ENCODE measurements around the gene RAB11FIP4. TPM values are rescaled to one million over a fixed set of nuclear protein-coding genes. Genes with fewer than 3 reads are reported as not detected.

The RAB11FIP4 gene
- total and polyA plus RNA-seq, 2 donors (not counting 1 experiment from before 2014, with no cell fraction given): 0.16 to 0.66 TPM

- Histone ChIP-seq H3K9me3 (ENCODE audit: control insufficient read depth, insufficient read depth, low read depth, low read length) (no peaks in the 10 kb centered on the region), H3K79me2 (ENCODE audit: control insufficient read depth, insufficient read depth, low read length) (no peaks in the 10 kb centered on the region), H3K36me3 (ENCODE audit: control insufficient read depth, insufficient read depth, low read length) (no peaks in the 10 kb centered on the region), H3K9ac (ENCODE audit: insufficient read depth, low read length) (no peak overlapping the region), H4K20me1 (ENCODE audit: control insufficient read depth, extremely low read depth, insufficient read depth, low read length) (no peaks in the 10 kb centered on the region), H2AFZ (ENCODE audit: low read length) (no peak overlapping the region), H3K4me2 (ENCODE audit: extremely low read depth, insufficient read depth, low read length) (no peak overlapping the region), H3K27me3 (ENCODE audit: control insufficient read depth, insufficient read depth, low read length) (peaks cover 52% of the 10 kb centered on the region), H3K4me3 (replicated peaks in 1 of 4; ENCODE audit: control extremely low read depth in 1 of 4, insufficient read depth in 1 of 4, low read depth in 3 of 4, low read length in 4 of 4) (no peak overlapping the region), H3K27ac (ENCODE audit: insufficient read depth, low read length) (no peak overlapping the region), H3K4me1 (ENCODE audit: control insufficient read depth, extremely low read depth, insufficient read depth, low read length) (peaks cover 4% of the 10 kb centered on the region)
- TF ChIP-seq, protein P1, sequence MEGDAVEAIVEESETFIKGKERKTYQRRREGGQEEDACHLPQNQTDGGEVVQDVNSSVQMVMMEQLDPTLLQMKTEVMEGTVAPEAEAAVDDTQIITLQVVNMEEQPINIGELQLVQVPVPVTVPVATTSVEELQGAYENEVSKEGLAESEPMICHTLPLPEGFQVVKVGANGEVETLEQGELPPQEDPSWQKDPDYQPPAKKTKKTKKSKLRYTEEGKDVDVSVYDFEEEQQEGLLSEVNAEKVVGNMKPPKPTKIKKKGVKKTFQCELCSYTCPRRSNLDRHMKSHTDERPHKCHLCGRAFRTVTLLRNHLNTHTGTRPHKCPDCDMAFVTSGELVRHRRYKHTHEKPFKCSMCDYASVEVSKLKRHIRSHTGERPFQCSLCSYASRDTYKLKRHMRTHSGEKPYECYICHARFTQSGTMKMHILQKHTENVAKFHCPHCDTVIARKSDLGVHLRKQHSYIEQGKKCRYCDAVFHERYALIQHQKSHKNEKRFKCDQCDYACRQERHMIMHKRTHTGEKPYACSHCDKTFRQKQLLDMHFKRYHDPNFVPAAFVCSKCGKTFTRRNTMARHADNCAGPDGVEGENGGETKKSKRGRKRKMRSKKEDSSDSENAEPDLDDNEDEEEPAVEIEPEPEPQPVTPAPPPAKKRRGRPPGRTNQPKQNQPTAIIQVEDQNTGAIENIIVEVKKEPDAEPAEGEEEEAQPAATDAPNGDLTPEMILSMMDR (conservative IDR thresholded peaks at IDR 0.05 in 1 of 2, IDR thresholded peaks at IDR 0.05 in 1 of 2; ENCODE audit: low read depth in 1 of 2, low read length in 2 of 2): no peak
- TF ChIP-seq EZH2 (IDR thresholded peaks at IDR 0.05; ENCODE audit: low read length, missing control alignments): no peak
- DNase-seq (ENCODE audit: low read depth in 2 of 2): no peak
Observed at GRCh38 chr17:31486351-31487062, 95.0 kb downstream of the RAB11FIP4 start.

GRCh38 chr17:31487063-31487647, 95.7 kb downstream of the RAB11FIP4 start:
- Histone ChIP-seq H3K79me2 (ENCODE audit: control insufficient read depth, insufficient read depth, low read length) (no peaks in the 10 kb centered on the region), H3K4me3 (replicated peaks in 1 of 4; ENCODE audit: control extremely low read depth in 1 of 4, insufficient read depth in 1 of 4, low read depth in 3 of 4, low read length in 4 of 4) (peak overlapping the region in 1 of 4 experiments; percentile 45), H3K9me3 (ENCODE audit: control insufficient read depth, insufficient read depth, low read depth, low read length) (no peaks in the 10 kb centered on the region), H3K27ac (ENCODE audit: insufficient read depth, low read length) (no peak overlapping the region), H3K27me3 (ENCODE audit: control insufficient read depth, insufficient read depth, low read length) (peaks cover 52% of the 10 kb centered on the region), H3K4me1 (ENCODE audit: control insufficient read depth, extremely low read depth, insufficient read depth, low read length) (peaks cover 4% of the 10 kb centered on the region), H3K9ac (ENCODE audit: insufficient read depth, low read length) (no peak overlapping the region), H2AFZ (ENCODE audit: low read length) (no peak overlapping the region), H3K36me3 (ENCODE audit: control insufficient read depth, insufficient read depth, low read length) (no peaks in the 10 kb centered on the region), H4K20me1 (ENCODE audit: control insufficient read depth, extremely low read depth, insufficient read depth, low read length) (no peaks in the 10 kb centered on the region), H3K4me2 (ENCODE audit: extremely low read depth, insufficient read depth, low read length) (no peak overlapping the region)
- no peak for TF ChIP-seq EZH2 (IDR thresholded peaks at IDR 0.05; ENCODE audit: low read length, missing control alignments)
- TF ChIP-seq, protein P1 (conservative IDR thresholded peaks at IDR 0.05 in 1 of 2, IDR thresholded peaks at IDR 0.05 in 1 of 2; ENCODE audit: low read depth in 1 of 2, low read length in 2 of 2): no peak
- DNase-seq (ENCODE audit: low read depth in 2 of 2): no peak

DNA sequence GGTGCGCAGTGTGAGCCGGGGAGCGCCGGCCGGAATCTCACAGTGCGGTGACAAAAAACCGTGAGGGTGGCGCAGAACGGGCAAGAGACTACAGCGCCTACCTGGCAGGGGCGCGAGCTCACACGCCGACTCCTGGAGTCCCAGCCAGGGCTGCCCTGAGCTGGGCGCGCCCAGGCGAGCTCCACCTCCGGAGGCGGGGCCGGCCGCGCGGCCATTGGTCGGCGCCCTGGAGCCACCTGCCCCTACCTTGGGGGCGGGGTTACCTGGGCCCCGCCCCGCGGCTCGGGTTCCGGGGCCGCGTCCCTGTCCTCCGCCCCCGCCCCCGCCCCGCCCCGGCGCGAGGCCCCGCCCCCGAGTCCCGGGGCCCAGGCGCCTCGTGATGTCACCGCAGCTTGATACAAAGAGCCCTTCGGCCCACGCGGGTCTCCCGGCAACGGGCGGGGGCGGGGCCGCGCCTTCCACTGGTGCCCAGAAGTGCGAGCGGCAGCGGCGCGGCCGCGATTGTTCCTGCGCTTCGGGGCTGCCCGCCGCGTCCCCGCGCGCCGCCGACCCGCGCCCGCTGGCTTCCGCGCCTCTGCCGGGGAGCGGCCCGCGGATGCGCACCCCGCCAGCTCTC, 96.3 kb downstream of the RAB11FIP4 start:
- H3K4me1 ChIP-seq (ENCODE audit: control insufficient read depth, extremely low read depth, insufficient read depth, low read length): peaks cover 4% of the 10 kb centered on the region
- no peak overlapping the region for H3K27ac ChIP-seq (ENCODE audit: insufficient read depth, low read length)
- TF ChIP-seq EZH2 (IDR thresholded peaks at IDR 0.05; ENCODE audit: low read length, missing control alignments): no peak
- TF ChIP-seq, protein P1 (conservative IDR thresholded peaks at IDR 0.05 in 1 of 2, IDR thresholded peaks at IDR 0.05 in 1 of 2; ENCODE audit: low read depth in 1 of 2, low read length in 2 of 2): no peak
- H3K79me2 ChIP-seq (ENCODE audit: control insufficient read depth, insufficient read depth, low read length): no peaks in the 10 kb centered on the region
- H3K27me3 ChIP-seq (ENCODE audit: control insufficient read depth, insufficient read depth, low read length): peaks cover 52% of the 10 kb centered on the region
- no peaks in the 10 kb centered on the region for H3K36me3 ChIP-seq (ENCODE audit: control insufficient read depth, insufficient read depth, low read length)
- H3K4me2 ChIP-seq (ENCODE audit: extremely low read depth, insufficient read depth, low read length): peak overlapping the region; percentile 35
- H3K4me3 ChIP-seq (replicated peaks in 1 of 4; ENCODE audit: control extremely low read depth in 1 of 4, insufficient read depth in 1 of 4, low read depth in 3 of 4, low read length in 4 of 4): peak overlapping the region in 2 of 4 experiments; percentile 10 to 45
- H3K9me3 ChIP-seq (ENCODE audit: control insufficient read depth, insufficient read depth, low read depth, low read length): no peaks in the 10 kb centered on the region
- H4K20me1 ChIP-seq (ENCODE audit: control insufficient read depth, extremely low read depth, insufficient read depth, low read length): no peaks in the 10 kb centered on the region
- H2AFZ ChIP-seq (ENCODE audit: low read length): no peak overlapping the region
- DNase-seq (ENCODE audit: low read depth in 2 of 2): peak in 1 of 2 donors; percentile 42
- no peak overlapping the region for H3K9ac ChIP-seq (ENCODE audit: insufficient read depth, low read length)
